ENCODE measurements around the gene BICDL2.

Gene BICDL2

DNA sequence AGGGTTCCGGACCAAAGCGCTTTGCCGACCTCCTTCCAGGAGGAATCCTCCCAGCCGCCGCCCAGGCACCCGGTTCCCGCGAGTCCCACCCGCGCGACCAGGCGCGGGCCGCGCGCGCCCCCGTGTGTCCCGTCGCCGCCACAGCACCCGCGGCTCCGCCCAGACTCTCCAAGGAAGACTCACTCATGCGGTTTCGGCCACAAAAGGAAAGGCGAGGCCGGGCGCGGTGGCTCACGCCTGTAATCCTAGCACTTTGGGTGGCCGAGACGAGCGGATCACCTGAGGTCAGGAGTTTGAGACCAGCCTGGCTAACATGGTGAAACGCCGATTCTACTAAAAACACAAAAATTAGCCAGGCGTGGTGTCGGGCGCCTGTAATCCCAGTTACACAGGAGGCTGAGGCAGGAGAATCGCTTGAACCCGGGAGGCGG lies 53.0 kb downstream of the BICDL2 start:
- peak; percentile 93 for DNase-seq (ENCODE audit: low spot score)

GRCh38 chr16:2982402-2982801 lies 54.3 kb downstream of the BICDL2 start:
- no peak for DNase-seq (ENCODE audit: low spot score)

DNA sequence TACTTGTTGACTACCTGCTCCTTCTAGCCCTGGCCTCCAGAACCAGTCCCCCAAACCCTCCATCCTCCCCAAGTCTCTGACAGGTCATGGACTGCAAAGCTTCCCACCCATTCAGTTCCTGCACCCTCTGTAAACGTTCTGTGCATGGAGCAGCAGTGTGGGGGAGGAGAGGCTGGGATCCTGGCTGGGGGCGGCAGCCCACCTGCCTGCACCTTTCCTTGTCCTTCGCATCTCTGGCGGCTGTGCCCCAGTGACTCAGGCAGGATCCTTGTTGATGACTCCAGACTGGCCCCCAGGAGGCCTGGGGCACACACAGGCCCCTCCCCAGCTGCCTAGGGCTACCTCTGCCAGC lies 54.9 kb downstream of the BICDL2 start:
- no peak for DNase-seq (ENCODE audit: low spot score)

- peak; percentile 78 for DNase-seq (ENCODE audit: low spot score)
These were observed 55.4 kb downstream of the BICDL2 start for GRCh38 chr16:2981177-2981898.

- peak; percentile 99 for DNase-seq (ENCODE audit: low spot score)
These were observed 56.2 kb downstream of the BICDL2 start, which contains the start of gene PKMYT1 for GRCh38 chr16:2980227-2981176. Gene PKMYT1 (minus strand): TSS chr16:2980446. CDS start chr16:2979657, 789 bp downstream.

GRCh38 chr16:2979669-2980226 lies 57.0 kb downstream of the BICDL2 start:
- no peak for DNase-seq (ENCODE audit: low spot score)

All from D341Med (cell line).